ENCODE measurements around the gene DENND1B.

Gene DENND1B

GRCh38 chr1:197463142-197463541 is 312.1 kb downstream of the DENND1B start:
- peak; percentile 71 for DNase-seq

GRCh38 chr1:197462539-197462938 is 312.7 kb downstream of the DENND1B start:
- DNase-seq: no peak
